GM10847 (cell line): ENCODE data around the gene DNAJC5.

ENCODE experiments used
- POLR2A ChIP-seq: IDR thresholded peaks from 2 replicates; pipeline ENCODE4 v1.6.1; 2011; ENCODE audit not compliant: insufficient read length; ENCODE audit errors: extremely low read depth

DNAJC5 gene

DNA sequence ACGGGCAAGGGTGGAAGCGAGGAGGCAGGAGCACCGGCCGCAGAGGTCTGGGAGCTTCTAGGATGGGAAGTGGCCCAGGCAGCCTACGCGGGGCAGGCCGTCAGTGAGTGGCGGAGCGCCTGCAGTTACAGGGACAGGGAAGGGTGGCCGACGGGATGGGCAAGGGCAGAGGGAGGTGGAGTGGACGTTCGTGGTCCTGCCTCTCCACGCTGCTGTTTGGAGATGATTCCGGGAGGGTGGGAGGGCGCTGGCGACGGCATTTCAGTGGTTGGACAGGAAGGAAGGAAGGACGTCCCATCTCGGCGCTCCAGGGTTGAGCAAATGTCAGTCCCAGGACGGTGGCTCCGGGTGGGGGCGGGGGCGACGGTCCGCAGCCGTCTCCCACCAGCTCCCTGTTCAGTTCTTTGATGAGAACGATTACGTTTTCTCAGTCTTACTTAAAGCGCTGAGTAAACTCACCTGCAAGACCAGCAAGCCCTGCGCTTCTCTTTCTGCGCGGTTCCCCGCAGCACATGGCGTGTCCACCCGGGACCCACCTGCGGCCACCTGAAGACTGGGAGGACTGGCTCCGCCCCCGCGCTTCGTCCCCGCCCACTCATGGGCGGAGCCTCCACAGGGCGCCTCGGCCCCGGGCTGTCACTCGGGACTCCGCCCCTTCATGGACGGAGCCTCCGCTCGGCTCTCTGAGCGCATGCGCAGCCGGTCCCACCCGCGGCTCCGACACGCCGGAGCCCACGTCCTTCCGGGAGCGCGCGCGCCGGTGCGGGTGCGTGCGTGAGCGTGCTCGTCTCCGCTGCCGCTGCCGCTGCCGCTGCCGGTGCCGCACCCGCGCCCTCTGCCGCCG is at the start of gene DNAJC5:
TSS of gene DNAJC5 (plus strand) at position 769 of the 844 bp plus-strand sequence. CDS start 33,220 bp downstream, outside the sequence.
- peak; percentile 36 for TF ChIP-seq POLR2A

DNA sequence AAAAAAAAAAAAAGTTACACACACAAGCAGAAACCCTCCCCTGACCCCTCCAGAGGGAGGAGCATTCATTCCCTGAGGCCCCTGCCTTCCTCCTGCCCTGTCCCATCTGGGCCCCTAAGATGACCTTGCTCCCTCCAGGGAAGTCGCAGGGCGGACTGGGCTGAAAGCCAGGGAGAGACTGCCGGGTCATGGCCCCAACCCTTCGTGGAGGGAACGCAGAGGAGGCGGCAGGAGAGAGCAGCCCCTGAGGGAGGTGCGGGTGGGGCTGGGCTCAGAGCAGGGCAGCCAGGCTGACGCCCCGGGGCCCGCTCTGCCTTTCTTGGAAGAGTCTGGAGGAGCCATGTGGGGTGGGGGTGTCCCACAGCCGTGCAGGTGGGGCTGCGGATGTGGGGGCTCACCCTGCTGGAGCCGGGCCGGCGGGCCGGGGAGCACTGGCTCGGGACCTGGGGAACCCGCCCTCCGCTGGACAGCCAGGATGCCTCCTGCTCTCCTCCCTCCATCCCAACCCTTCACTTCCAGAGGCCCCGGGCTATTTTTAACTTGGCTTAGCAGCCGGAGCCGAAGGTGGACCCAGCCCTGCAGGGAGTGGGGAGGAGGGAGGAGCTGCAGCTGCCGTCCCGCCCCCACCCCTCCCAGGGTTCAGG is 48.7 kb upstream of the DNAJC5 start:
- TF ChIP-seq POLR2A: no peak

DNA sequence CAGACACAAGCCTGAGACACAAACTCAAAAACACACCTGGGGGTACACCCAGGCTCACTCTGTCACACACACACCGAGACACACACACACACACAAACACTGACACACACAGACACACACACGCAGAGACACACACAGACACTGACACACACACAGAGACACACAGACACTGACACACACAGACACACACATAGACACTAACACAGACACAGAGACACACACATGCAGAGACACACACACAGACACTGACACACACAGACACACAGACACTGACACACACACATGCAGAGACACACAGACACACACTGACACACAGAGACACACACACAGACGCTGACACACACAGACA is 48.1 kb upstream of the DNAJC5 start:
- TF ChIP-seq POLR2A: no peak

- no peak for TF ChIP-seq POLR2A
Measured at GRCh38 chr20:63847237-63848002, 47.5 kb upstream of the DNAJC5 start.

DNA sequence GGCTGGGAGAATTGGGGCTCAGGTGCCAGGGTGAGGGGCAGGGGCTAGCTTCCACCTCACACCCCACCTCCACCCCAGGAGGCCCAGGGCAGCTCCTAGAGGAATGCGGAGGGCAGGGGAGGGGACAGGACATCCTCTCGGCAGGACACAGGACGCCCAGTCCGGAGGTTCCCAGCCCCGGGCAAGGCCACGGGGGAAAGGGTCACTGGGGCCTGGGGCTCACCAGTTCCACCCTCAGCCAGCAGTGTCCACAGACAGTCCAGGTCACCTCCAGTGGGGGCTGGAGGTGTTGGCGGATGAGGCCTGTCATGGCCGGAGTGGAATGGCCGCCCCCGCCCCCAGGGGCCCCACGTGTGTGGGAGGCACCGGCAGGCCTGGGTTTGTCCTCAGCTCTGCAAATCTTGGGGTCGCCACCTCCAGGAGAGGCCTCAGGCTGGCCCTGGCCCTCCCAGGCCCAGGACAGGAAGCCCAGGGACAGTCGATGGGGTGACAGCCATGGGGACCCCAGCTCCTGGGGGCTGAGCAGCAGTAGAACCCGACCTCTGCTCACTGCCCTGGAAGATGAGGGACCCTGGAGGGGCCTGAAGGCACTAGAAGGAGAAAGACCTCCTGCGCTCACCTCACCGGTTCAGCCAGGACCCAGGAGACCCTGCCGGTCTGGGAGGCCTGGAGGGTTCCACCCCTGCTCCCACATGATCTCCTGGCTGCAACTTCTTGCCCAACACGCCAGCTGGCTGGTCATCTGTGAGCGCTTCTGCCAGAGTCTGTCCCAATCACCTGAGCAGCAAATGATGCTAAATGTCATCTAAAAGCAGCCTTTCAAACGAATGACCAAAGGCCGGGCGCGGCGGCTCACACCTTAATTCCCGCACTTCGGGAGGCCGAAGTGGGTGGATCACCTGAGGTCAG is 46.7 kb upstream of the DNAJC5 start:
- no peak for TF ChIP-seq POLR2A

GRCh38 chr20:63850689-63851547 is 44.0 kb upstream of the DNAJC5 start:
- TF ChIP-seq POLR2A: no peak

DNA sequence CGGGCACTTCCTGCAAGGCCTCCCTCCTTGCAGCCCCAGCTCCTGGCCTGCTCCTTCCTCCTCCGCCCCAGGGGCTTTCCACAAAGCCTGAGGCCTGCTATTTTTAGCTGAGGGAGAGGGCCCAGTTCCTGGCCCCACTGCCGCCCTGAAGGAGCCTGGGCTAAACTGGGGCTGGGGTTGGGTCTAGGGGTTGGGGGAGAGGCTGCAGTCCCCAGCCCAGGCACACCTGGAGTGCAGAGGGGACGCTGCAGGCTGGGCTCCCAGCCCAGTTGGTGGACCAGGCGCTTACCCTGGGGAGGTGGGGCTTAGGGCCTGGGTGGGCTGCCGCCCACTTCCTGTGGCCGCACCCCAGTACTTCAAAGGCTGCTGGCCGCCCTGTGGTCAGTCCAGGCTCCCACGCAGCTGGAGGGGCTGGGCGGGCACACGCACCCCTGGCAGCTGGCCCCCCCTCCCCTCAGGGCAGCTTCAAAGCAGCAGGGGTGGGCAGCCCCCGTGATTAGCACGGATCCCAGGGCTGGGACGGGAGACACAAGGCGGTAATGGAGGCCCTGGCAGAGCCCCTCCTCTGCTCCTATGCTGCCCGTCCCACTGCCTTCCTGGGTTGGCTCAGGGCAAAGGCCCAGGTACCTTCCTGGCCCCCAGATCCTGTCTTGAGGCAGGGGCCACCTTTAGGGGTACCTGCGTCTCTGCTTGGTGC is 40.7 kb upstream of the DNAJC5 start:
- no peak for TF ChIP-seq POLR2A

- TF ChIP-seq POLR2A: no peak
Measured at GRCh38 chr20:63854766-63855362, 40.1 kb upstream of the DNAJC5 start.

DNA sequence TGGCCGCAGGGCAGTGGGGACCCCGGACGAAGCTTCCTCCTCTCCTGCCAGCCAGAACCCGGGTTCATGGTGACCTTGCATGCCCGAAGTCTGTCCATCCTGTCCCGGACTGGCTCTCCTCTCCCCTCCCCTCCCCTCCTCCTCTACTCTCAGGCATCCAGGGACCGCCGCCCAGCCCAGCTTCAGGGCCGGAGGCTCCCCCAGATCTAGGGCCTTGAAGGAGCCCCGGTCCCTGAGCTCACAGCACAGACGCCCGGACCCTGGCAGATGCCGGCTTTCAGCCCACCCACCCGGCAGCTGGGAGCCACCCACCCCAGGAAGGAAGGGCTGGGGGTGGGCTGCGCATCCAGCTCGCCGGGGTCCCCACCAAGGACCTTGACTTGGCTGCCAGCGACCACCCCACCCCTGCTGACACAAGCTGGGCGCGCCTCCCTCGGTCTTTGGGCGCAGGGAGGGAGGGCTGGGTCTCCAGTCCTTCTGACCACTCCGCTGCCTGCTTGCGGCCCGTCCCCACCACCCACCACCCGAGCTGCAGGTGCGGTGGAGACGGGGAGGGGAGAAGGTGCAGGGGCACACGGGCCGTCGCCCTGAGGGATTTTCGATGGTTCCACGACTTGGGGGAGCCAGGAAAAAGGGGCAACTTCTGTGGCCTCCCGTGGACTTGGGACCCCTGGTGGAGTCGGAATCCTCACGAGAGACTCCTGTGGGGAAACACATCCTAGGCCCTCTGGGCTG is 39.4 kb upstream of the DNAJC5 start:
- TF ChIP-seq POLR2A: no peak

DNA sequence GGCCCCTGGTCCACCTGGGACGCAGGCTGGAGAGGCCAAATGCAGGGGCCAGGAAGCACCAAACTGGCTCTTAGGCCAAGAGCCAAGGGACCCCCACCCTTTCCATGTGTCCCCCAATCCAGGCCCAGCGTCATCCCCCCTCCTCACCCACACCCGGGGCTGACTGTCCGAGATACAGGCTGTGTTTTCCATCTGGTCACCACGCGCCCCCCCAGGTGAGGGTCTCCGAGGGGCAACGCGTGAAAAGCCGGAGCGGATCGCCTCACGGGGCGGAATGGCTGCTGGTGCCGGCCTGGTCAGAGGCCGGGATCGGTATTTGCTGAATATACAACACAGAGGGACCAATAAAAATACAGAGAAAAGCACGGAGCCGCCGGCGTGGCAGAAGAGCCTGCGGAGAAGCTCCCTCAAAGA is 38.8 kb upstream of the DNAJC5 start:
- no peak for TF ChIP-seq POLR2A

DNA sequence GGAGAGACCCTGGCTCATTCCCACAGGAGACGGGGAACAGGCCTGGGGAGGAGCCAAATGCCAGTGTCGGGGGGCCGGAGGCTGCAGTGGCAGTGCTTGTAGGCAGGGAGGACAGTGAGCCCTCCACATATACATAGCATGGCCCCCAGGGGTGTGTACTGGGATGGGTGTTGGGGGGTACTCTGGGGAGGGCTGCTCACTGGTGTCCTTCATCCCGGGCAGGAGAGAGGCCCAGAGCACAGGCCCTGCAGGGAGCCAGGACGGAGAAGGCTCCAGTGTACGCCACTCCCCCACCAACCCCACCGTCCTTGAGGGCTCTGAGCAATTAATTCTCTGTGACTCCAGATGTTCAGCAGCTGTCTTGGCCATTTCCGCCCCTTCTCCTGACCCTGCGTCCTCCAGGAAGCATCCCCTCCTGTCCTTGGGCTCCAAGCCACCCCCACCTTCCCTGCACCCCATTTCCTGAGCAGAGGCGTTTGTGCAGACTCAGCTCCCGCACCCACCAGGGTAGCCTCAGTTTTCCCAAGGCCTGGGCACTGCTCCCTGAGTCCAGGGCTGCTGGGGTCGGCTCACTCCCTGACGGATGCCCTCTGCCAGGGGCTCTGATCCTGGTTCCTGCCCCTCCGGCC is 37.0 kb upstream of the DNAJC5 start:
- TF ChIP-seq POLR2A: no peak
